Mucosa of rectum (tissue), 2 donors: ENCODE measurements around the gene GAREM2.

Source experiments
- H3K27ac ChIP-seq, 2 donors: one replicate each; pipeline ENCODE4 v1.7.0; 2013; ENCODE audit warnings: inconsistent platforms in 2 of 2, low read depth in 2 of 2, low read length in 2 of 2
- H3K27me3 ChIP-seq, 2 donors: one replicate each; pipeline ENCODE4 v1.7.0; 2013; ENCODE audit warnings: low read length in 2 of 2; ENCODE audit not compliant: control insufficient read depth in 2 of 2, insufficient read depth in 2 of 2
- H3K36me3 ChIP-seq, 2 donors: one replicate each; pipeline ENCODE4 v1.7.0; 2013; ENCODE audit warnings: low read length in 2 of 2; ENCODE audit not compliant: control insufficient read depth in 2 of 2, insufficient read depth in 2 of 2
- H3K4me1 ChIP-seq, 2 donors: one replicate each; pipeline ENCODE4 v1.7.0; 2013; ENCODE audit warnings: low read length in 2 of 2, mild to moderate bottlenecking in 1 of 2; ENCODE audit not compliant: control insufficient read depth in 2 of 2, insufficient read depth in 2 of 2
- H3K4me3 ChIP-seq, 2 donors: one replicate each; pipeline ENCODE4 v1.7.0; 2013; ENCODE audit warnings: low read length in 2 of 2
- H3K9ac ChIP-seq, 2 donors: one replicate each; pipeline ENCODE4 v1.7.0; 2013; ENCODE audit warnings: low read length in 2 of 2, low read depth in 1 of 2, mild to moderate bottlenecking in 1 of 2
- H3K9me3 ChIP-seq, 2 donors: one replicate each; pipeline ENCODE4 v1.7.0; 2013; ENCODE audit warnings: low read length in 2 of 2; ENCODE audit not compliant: control insufficient read depth in 2 of 2
- donor health status: healthy.
- donor health status: Normal muscosa, but diverticular disease.

GAREM2 gene

DNA sequence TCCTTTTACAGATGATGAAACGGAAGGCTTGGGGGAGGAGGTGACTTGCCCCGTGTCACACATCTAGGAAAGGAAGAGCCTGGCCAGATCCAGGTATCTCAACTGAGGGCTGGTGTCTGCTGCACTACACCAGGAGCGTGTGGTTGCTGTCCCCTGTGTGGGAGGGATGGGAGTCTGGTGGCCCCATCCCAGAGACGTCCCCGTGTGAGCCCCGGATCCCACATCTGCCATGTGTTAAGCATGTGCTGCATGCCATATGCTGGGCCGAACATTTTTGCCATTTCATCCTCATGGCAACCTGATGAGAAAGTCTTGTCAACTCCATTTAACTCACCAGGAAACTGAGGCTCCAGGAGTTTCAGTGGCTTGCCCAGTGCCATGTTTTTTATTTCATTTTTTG, 4.2 kb downstream of the GAREM2 start:
- Histone ChIP-seq H3K27me3 (peaks cover 6 to 12% of the 10 kb centered on the region in 2 donors), H3K4me3 (no peak overlapping the region), H3K4me1 (peaks cover 0 to 9% of the 10 kb centered on the region in 2 donors)

DNA sequence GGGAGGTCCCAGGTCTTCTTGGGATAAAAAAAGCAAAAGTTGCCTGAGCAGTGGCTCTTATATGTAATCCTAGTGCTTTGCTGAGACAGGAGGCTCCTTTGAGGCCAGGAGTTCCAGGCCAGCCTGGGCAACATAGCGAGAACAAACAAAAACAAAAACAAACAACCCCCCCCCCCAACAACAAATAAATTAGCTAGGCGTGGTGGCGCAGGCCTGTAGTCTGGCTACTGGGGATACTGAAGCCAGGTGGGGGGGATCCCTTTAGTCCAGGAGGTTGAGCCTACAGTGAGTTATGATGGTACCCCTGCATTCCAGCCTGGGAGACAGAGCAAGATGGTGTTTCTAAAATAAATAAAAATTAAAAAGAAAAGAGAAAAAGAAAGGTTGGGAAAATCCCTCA, 5.4 kb downstream of the GAREM2 start:
- H3K27ac ChIP-seq = no peak overlapping the region
- H3K36me3 ChIP-seq = no peaks in the 10 kb centered on the region
- H3K27me3 ChIP-seq = peaks cover 6 to 12% of the 10 kb centered on the region in 2 donors
- H3K9ac ChIP-seq = no peak overlapping the region
- peaks cover 0 to 9% of the 10 kb centered on the region in 2 donors for H3K4me1 ChIP-seq
- no peaks in the 10 kb centered on the region for H3K9me3 ChIP-seq
- peak overlapping the region; percentile 37 to 61 for H3K4me3 ChIP-seq

More for the DNA sequence above, 4.2 kb downstream of the GAREM2 start:
- Histone ChIP-seq H3K9me3 (no peaks in the 10 kb centered on the region), H3K27ac (no peak overlapping the region), H3K9ac (no peak overlapping the region), H3K36me3 (no peaks in the 10 kb centered on the region)

DNA sequence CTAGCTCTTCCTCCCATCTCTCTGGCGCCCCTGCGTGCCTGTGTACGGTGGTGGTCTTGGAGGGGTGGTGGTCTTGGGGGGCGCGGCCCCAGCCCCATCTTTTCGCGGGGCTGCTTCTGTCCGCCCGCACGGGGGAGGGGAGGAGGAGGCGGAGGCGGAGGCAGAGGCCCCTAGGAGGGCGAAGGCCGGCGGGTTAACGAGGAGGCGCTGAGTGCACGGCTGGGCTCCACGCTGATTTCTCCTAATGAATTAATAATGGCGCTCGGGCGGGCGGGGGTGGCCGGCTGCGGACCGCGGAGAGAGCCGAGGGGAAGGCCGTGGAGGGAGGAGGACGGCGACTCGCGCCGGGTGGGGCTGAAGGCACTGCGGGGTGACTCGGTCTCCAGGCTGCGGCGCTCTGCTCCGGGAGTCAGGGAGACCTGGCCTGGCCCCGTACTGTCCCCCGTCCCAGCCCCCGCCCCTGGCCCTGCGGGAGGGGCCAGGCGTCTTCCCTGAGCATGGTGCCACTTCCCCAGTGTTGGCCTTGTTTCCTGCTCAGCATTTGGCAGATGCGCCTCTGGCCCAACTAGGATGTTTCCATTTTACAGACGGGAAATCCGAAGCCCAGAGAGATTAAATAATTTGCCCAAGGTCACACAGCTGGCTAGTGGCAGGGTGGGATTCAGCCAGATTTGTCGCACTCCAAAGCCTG, 6.0 kb downstream of the GAREM2 start:
- peaks cover 6 to 12% of the 10 kb centered on the region in 2 donors for H3K27me3 ChIP-seq
- H3K27ac ChIP-seq = no peak overlapping the region
- H3K36me3 ChIP-seq = no peaks in the 10 kb centered on the region
- peaks cover 0 to 9% of the 10 kb centered on the region in 2 donors for H3K4me1 ChIP-seq
- H3K9ac ChIP-seq = peak overlapping the region in 1 of 2 donors; percentile 21
- no peaks in the 10 kb centered on the region for H3K9me3 ChIP-seq
- H3K4me3 ChIP-seq = peak overlapping the region; percentile 54 to 61

DNA sequence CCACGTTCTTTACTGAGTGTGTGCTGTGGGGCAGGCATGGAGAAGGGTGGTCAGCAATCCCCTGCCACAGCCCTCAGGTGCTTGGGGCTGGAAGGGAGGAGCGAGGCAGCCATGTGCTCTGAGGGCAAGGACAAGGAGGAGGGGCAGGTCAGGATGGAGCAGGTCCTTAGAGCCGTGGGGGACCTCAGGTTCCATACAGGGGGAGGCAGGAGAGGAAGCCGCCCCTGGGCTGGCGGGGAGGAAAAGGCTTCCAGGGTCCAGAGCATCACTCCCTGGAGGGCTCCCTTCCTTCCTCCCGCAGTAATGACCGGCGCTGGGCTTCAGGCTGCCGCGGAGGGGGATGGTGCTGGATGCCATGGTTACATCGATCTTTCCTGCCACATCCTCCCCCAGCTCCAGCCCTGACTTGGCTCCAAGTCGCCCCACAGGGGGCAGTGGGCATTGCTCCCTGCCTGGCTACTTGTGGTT, 6.6 kb downstream of the GAREM2 start:
- no peak overlapping the region for H3K27ac ChIP-seq
- H3K4me3 ChIP-seq = peak overlapping the region; percentile 54 to 61
- no peak overlapping the region for H3K9ac ChIP-seq
- H3K4me1 ChIP-seq = peaks cover 2 to 11% of the 10 kb centered on the region in 2 donors
- peaks cover 0 to 6% of the 10 kb centered on the region in 2 donors for H3K27me3 ChIP-seq
- H3K9me3 ChIP-seq = no peaks in the 10 kb centered on the region
- no peaks in the 10 kb centered on the region for H3K36me3 ChIP-seq

DNA sequence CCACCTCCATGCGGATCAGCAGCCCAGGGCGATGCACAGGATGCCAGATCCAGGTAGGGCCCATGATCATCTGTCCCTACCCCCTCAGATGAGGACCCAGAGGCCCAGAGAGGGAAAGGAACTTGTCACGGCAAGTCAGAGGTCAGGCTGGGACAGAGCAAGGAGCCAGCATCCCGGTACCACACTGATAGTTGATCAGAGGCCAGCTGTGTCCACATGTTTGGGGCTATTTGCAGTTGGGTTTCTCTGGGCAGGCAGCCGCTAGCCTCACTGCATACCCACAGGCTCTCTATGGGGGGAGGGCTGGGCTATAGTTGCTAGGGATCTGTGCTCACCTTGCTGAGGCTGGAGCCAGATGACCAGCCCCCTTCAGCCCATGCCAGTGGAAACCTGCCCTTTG, 9.6 kb downstream of the GAREM2 start:
- H3K9ac ChIP-seq = no peak overlapping the region
- H3K4me3 ChIP-seq = no peak overlapping the region
- H3K27me3 ChIP-seq = no peaks in the 10 kb centered on the region
- no peaks in the 10 kb centered on the region for H3K36me3 ChIP-seq
- H3K27ac ChIP-seq = no peak overlapping the region
- no peaks in the 10 kb centered on the region for H3K9me3 ChIP-seq
- peaks cover 6 to 18% of the 10 kb centered on the region in 2 donors for H3K4me1 ChIP-seq

DNA sequence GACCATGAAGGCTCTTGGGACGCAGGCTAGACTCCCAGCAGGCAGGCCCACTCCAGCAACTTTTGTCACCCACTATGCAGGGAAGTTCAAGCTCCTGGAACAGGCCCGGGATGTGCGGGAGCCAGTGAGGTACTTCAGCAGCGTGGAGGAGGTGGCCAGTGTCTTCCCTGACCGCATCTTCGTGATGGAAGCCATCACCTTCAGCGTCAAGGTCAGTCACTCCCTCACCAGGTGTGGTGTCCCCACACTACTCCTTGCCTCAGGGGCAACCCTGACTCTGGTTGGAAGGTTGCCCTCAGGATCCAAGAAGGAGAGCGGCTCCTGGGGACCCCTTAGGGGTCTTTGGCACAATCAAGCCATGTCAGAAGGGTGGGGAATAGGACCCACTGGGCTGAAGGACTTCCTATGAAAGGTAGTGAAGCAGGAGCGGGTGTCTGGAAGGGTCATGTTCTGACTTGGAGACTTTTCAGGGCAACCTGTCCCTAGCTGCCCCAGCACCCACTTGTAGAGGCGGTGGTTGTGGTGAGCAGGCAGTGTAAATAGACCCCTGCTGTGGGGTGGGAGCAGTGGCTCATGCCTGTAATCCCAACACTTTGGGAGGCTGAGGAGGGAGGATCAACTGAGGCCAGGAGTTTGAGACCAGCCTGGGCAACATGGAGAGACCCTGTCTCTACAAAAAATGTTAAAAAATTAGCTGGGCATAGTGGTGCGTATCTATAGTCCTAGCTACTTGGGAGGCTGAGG, 10.2 kb downstream of the GAREM2 start:
- no peak overlapping the region for H3K9ac ChIP-seq
- peaks cover 6 to 18% of the 10 kb centered on the region in 2 donors for H3K4me1 ChIP-seq
- no peaks in the 10 kb centered on the region for H3K9me3 ChIP-seq
- no peaks in the 10 kb centered on the region for H3K27me3 ChIP-seq
- H3K36me3 ChIP-seq = no peaks in the 10 kb centered on the region
- no peak overlapping the region for H3K4me3 ChIP-seq
- no peak overlapping the region for H3K27ac ChIP-seq

DNA sequence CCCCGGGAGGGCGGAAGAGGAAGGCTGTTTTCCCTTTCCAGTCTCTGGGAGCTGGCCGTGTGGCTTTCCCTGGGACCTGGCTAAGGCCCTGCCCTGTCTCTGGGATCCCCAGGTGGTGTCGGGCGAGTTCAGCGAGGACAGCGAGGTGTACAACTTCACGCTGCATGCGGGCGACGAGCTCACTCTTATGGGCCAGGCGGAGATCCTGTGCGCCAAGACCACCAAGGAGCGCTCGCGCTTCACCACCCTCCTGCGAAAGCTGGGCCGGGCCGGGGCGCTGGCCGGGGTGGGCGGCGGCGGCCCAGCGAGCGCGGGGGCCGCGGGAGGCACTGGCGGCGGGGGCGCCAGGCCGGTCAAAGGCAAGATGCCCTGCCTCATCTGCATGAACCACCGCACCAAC, 11.2 kb downstream of the GAREM2 start:
- peak overlapping the region in 1 of 2 donors; percentile 69 for H3K9ac ChIP-seq
- no peaks in the 10 kb centered on the region for H3K36me3 ChIP-seq

DNA sequence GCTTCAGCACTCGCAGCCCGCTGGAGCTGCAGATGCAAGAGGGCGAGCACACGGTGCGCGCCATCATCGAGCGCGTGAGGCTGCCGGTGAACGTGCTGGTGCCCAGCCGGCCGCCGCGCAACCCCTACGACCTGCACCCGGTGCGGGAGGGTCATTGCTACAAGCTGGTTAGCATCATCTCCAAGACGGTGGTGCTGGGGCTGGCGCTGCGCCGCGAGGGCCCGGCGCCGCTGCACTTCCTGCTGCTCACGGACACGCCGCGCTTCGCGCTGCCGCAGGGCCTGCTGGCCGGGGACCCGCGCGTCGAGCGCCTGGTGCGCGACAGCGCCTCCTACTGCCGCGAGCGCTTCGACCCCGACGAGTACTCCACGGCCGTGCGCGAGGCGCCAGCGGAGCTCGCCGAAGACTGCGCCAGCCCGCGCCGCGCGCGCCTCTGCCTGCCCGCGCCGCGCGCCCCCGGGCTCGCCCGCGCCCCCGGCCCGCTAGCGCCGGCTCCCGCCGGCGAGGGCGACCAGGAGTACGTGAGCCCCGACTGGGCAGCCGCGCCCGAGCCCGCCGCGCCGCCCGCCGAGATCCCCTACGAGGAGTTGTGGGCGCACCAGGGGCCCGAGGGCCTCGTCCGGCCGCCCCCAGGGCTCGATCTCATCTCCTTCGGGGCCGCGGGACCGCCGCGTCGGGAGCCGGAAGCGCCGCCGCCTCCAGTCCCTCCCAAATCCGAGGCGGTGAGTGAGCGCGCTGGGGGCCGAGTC, 11.8 kb downstream of the GAREM2 start:
- peak overlapping the region in 1 of 2 donors; percentile 72 for H3K9ac ChIP-seq
- no peaks in the 10 kb centered on the region for H3K9me3 ChIP-seq

More for the DNA sequence above, 11.2 kb downstream of the GAREM2 start:
- Histone ChIP-seq H3K4me1 (peaks cover 6 to 14% of the 10 kb centered on the region in 2 donors), H3K4me3 (peak overlapping the region; percentile 67 to 74), H3K27me3 (no peaks in the 10 kb centered on the region), H3K27ac (no peak overlapping the region), H3K9me3 (no peaks in the 10 kb centered on the region)

DNA sequence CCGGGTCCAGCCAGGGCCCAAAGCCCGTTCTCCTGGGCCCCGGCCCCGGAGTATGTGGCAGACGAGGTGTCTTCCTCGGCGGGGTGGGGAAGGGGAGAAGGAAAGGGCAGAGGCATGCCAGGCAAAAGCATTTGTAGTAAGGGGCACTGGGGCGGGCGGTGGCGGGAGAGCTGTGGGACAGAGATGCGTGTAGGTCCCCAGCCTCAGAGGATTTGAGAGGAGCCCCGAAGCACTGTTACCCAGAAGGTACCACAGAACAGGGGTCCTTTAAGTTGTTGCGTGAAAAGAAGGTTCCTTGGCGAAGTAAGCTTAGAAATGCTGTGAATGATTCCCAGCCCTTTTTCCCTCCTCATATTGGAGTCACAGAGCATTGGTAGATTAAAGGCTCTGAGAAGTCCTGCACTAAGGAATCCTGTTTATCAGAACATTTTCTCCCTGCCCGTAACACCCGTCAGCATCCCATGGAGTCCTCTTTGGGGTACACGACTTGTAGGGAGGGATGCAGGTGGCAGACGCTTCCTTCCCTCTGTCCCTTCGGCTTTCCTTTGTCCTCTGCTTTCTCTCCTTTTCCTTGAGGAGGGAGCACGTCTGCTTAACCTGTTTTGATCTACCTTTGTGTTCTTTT, 12.5 kb downstream of the GAREM2 start:
- peaks cover 6 to 9% of the 10 kb centered on the region in 2 donors for H3K4me1 ChIP-seq
- peak overlapping the region; percentile 27 to 56 for H3K4me3 ChIP-seq
- peak overlapping the region in 1 of 2 donors; percentile 53 for H3K27ac ChIP-seq
- H3K27me3 ChIP-seq = no peaks in the 10 kb centered on the region
- peak overlapping the region in 1 of 2 donors; percentile 72 for H3K9ac ChIP-seq
- peaks cover 0 to 6% of the 10 kb centered on the region in 2 donors for H3K36me3 ChIP-seq
- H3K9me3 ChIP-seq = no peaks in the 10 kb centered on the region

More for the DNA sequence above, 11.8 kb downstream of the GAREM2 start:
- Histone ChIP-seq H3K4me3 (peak overlapping the region; percentile 67 to 74), H3K4me1 (peaks cover 6 to 9% of the 10 kb centered on the region in 2 donors), H3K36me3 (peaks cover 0 to 3% of the 10 kb centered on the region in 2 donors), H3K27me3 (no peaks in the 10 kb centered on the region), H3K27ac (peak overlapping the region in 1 of 2 donors; percentile 53)
